ENCODE results near the gene SORCS3. TPM values are rescaled to one million over a fixed set of nuclear protein-coding genes. Genes with fewer than 3 reads are reported as not detected.

Gene SORCS3
- total RNA-seq, 1 experiment from 2014 or later = not detected

DNA sequence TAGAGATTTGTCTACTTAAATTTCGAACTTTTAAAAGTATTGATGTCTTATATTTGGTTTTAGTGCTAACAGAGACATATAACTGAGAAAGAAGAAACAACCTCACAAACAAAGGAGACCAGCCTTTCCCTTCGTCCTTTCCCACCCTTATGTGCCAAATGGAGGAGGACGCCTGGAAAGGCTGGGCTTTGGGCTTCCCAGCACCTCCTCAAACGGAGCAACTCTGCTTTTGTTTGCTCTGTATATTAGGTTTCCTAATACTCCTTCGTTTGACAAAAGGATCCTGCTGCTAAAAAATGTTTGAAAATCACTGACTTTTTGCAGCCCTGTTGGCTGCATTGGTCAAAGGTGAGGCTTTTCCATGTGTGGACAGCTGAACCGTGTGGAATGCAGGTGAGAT lies 471.8 kb downstream of the SORCS3 start:
- POLR2A ChIA-PET (ENCODE audit: unreplicated experiment) = no interaction called here
- TF ChIP-seq EZH2phosphoT487 (IDR thresholded peaks at IDR 0.05; ENCODE audit: borderline replicate concordance, low read length) = no peak
- TF ChIP-seq, protein P1, sequence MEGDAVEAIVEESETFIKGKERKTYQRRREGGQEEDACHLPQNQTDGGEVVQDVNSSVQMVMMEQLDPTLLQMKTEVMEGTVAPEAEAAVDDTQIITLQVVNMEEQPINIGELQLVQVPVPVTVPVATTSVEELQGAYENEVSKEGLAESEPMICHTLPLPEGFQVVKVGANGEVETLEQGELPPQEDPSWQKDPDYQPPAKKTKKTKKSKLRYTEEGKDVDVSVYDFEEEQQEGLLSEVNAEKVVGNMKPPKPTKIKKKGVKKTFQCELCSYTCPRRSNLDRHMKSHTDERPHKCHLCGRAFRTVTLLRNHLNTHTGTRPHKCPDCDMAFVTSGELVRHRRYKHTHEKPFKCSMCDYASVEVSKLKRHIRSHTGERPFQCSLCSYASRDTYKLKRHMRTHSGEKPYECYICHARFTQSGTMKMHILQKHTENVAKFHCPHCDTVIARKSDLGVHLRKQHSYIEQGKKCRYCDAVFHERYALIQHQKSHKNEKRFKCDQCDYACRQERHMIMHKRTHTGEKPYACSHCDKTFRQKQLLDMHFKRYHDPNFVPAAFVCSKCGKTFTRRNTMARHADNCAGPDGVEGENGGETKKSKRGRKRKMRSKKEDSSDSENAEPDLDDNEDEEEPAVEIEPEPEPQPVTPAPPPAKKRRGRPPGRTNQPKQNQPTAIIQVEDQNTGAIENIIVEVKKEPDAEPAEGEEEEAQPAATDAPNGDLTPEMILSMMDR (conservative IDR thresholded peaks at IDR 0.05; ENCODE audit: low read depth, low read length) = no peak
- TF ChIP-seq EZH2 (IDR thresholded peaks at IDR 0.05; ENCODE audit: low read length, unreplicated experiment) = no peak
- no peak for ATAC-seq

DNA sequence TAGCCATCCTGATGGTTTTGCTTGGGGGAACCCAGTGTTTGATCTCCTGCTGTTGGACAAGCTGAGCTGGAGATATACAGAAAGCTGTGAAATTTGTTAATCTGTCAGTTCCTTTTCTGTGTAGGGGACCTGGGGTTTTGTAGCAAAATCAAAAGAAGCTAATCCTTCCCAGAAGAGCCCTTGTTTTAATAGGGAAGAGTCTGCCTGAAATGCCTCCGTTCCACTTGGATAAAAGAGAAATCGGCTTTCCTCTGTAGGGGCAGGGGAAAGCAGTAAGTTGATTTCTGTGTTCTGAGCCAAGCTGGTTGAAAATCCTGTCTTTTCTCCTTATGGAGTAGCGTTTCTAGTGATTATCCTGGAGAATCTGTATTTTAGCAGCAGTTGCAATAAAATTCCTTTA lies 472.6 kb downstream of the SORCS3 start:
- ChIA-PET POLR2A (ENCODE audit: unreplicated experiment) (no interaction called here), CTCF (no interaction called here)
- no peaks in the 10 kb centered on the region for H3F3A ChIP-seq (ENCODE audit: low read length, unreplicated experiment)
- H3K4me2 ChIP-seq (ENCODE audit: low read length) = no peak overlapping the region
- BruUV-seq (replicated peaks) = no TSS peak
- DNase-seq (no peak), ATAC-seq (no peak)
- H3K36me3 ChIP-seq (ENCODE audit: low read depth, low read length) = no peaks in the 10 kb centered on the region
- no peak overlapping the region for H3K9ac ChIP-seq (ENCODE audit: low read length)
- H3K9me3 ChIP-seq (ENCODE audit: low read length) = no peaks in the 10 kb centered on the region
- H3K9me2 ChIP-seq (replicated peaks; ENCODE audit: low read length) = no peaks in the 10 kb centered on the region
- no peak overlapping the region for H2AFZ ChIP-seq (ENCODE audit: low read length)
- no peaks in the 10 kb centered on the region for H3K79me2 ChIP-seq (ENCODE audit: low read length)
- H3K4me1 ChIP-seq (ENCODE audit: insufficient read depth, low read length) = no peaks in the 10 kb centered on the region
- no peak overlapping the region for H3K4me3 ChIP-seq (ENCODE audit: low read length)
- no peak overlapping the region for H3K27ac ChIP-seq (ENCODE audit: low read length)
- intact Hi-C loops (cut with micrococcal nuclease) = no loop called here
- H4K20me1 ChIP-seq (ENCODE audit: low read length) = no peaks in the 10 kb centered on the region
- H3K27me3 ChIP-seq (ENCODE audit: low read length) = no peaks in the 10 kb centered on the region
- TF ChIP-seq EZH2phosphoT487 (IDR thresholded peaks at IDR 0.05; ENCODE audit: borderline replicate concordance, low read length) (no peak), EZH2 (IDR thresholded peaks at IDR 0.05; ENCODE audit: low read length, unreplicated experiment) (no peak)
- TF ChIP-seq, protein P1 (conservative IDR thresholded peaks at IDR 0.05; ENCODE audit: low read depth, low read length) = no peak

More for the DNA sequence above, 471.8 kb downstream of the SORCS3 start:
- Histone ChIP-seq H3K27me3 (ENCODE audit: low read length) (no peaks in the 10 kb centered on the region), H2AFZ (ENCODE audit: low read length) (no peak overlapping the region), H3K9me3 (ENCODE audit: low read length) (no peaks in the 10 kb centered on the region), H3K27ac (ENCODE audit: low read length) (no peak overlapping the region), H4K20me1 (ENCODE audit: low read length) (no peaks in the 10 kb centered on the region), H3K4me1 (ENCODE audit: insufficient read depth, low read length) (no peaks in the 10 kb centered on the region), H3F3A (ENCODE audit: low read length, unreplicated experiment) (no peaks in the 10 kb centered on the region), H3K9me2 (replicated peaks; ENCODE audit: low read length) (no peaks in the 10 kb centered on the region), H3K36me3 (ENCODE audit: low read depth, low read length) (no peaks in the 10 kb centered on the region), H3K4me3 (ENCODE audit: low read length) (no peak overlapping the region), H3K79me2 (ENCODE audit: low read length) (no peaks in the 10 kb centered on the region), H3K4me2 (ENCODE audit: low read length) (no peak overlapping the region), H3K9ac (ENCODE audit: low read length) (no peak overlapping the region)
- no TSS peak for BruUV-seq (replicated peaks)
- DNase-seq = no peak
- intact Hi-C loops (cut with micrococcal nuclease) = no loop called here
- CTCF ChIA-PET = no interaction called here

DNA sequence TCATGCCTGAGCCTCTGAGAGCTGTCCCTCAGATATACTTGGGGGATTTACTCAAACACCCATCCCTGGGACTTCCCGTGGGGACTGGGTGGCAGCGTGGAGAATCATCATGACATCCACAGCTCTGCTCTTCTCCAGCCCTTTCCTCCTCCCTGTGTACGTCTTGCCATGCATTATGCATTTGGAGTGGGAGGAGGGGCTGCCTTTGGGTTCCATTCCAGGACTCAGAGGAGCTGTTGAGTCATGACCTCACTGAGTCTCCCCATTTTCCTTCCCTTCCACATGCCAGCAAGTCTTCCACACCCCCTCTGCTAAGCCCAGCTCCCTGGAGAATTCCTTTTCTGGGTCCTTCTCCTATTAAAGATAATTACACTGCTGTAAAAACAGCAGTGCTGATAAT lies 480.7 kb downstream of the SORCS3 start:
- Histone ChIP-seq H3F3A (ENCODE audit: low read length, unreplicated experiment) (no peaks in the 10 kb centered on the region), H3K9me2 (replicated peaks; ENCODE audit: low read length) (no peaks in the 10 kb centered on the region), H3K36me3 (ENCODE audit: low read depth, low read length) (no peaks in the 10 kb centered on the region), H3K4me1 (ENCODE audit: insufficient read depth, low read length) (no peaks in the 10 kb centered on the region), H3K79me2 (ENCODE audit: low read length) (no peaks in the 10 kb centered on the region), H2AFZ (ENCODE audit: low read length) (no peak overlapping the region), H3K9me3 (ENCODE audit: low read length) (no peaks in the 10 kb centered on the region), H3K9ac (ENCODE audit: low read length) (no peak overlapping the region), H3K27ac (ENCODE audit: low read length) (no peak overlapping the region), H3K27me3 (ENCODE audit: low read length) (no peaks in the 10 kb centered on the region), H3K4me3 (ENCODE audit: low read length) (no peak overlapping the region), H4K20me1 (ENCODE audit: low read length) (no peaks in the 10 kb centered on the region), H3K4me2 (ENCODE audit: low read length) (no peak overlapping the region)
- DNase-seq = no peak
- POLR2A ChIA-PET (ENCODE audit: unreplicated experiment) = no interaction called here
- CTCF ChIA-PET = no interaction called here
- intact Hi-C loops (cut with micrococcal nuclease) = no loop called here
- no peak for ATAC-seq
- TF ChIP-seq, protein P1 (conservative IDR thresholded peaks at IDR 0.05; ENCODE audit: low read depth, low read length) = no peak
- TF ChIP-seq EZH2phosphoT487 (IDR thresholded peaks at IDR 0.05; ENCODE audit: borderline replicate concordance, low read length) = no peak
- no TSS peak for BruUV-seq (replicated peaks)

All from PC-3 (cell line).